Ammon's horn (tissue), 1 donor: ENCODE measurements around the gene GREB1.

ENCODE experiments used
- DNase-seq: peaks from one replicate; pipeline ENCODE4 v3.0.0-alpha.2; 2016; ENCODE audit warnings: low spot score

GREB1 gene

GRCh38 chr2:11539317-11540147 lies 5.7 kb downstream of the GREB1 start:
- no peak for DNase-seq

GRCh38 chr2:11540148-11540995 lies 6.5 kb downstream of the GREB1 start:
- DNase-seq = peak; percentile 68

- DNase-seq = no peak
These were observed 7.3 kb downstream of the GREB1 start for GRCh38 chr2:11540996-11541692.

- no peak for DNase-seq
These were observed 7.9 kb downstream of the GREB1 start for GRCh38 chr2:11541693-11542274.

GRCh38 chr2:11542275-11542819 lies 8.5 kb downstream of the GREB1 start:
- DNase-seq = no peak

GRCh38 chr2:11543337-11544216 lies 9.7 kb downstream of the GREB1 start:
- DNase-seq = no peak

GRCh38 chr2:11546072-11546471 lies 12.2 kb downstream of the GREB1 start:
- DNase-seq = no peak

GRCh38 chr2:11547912-11548497 lies 14.2 kb downstream of the GREB1 start:
- no peak for DNase-seq

- no peak for DNase-seq
These were observed 16.5 kb downstream of the GREB1 start for GRCh38 chr2:11550302-11550701.

GRCh38 chr2:11550901-11551568 lies 17.2 kb downstream of the GREB1 start:
- no peak for DNase-seq

GRCh38 chr2:11551569-11552259 lies 17.9 kb downstream of the GREB1 start:
- DNase-seq = no peak

- no peak for DNase-seq
These were observed 18.4 kb downstream of the GREB1 start for GRCh38 chr2:11552260-11552638.

- DNase-seq = no peak
These were observed 20.0 kb downstream of the GREB1 start for GRCh38 chr2:11553661-11554398.

- no peak for DNase-seq
These were observed 20.5 kb downstream of the GREB1 start for GRCh38 chr2:11554399-11554716.

- DNase-seq = no peak
These were observed 22.4 kb downstream of the GREB1 start for GRCh38 chr2:11556101-11556806.

- DNase-seq = no peak
These were observed 24.5 kb downstream of the GREB1 start for GRCh38 chr2:11558214-11558886.

- DNase-seq = no peak
These were observed 25.4 kb downstream of the GREB1 start for GRCh38 chr2:11559066-11559785.
